Measurements from ENCODE around the gene IL17RD. TPM values are rescaled to one million over a fixed set of nuclear protein-coding genes. Genes with fewer than 3 reads are reported as not detected.

Gene IL17RD
- total RNA-seq, 1 donor from 2014 or later: 30.4 TPM

DNA sequence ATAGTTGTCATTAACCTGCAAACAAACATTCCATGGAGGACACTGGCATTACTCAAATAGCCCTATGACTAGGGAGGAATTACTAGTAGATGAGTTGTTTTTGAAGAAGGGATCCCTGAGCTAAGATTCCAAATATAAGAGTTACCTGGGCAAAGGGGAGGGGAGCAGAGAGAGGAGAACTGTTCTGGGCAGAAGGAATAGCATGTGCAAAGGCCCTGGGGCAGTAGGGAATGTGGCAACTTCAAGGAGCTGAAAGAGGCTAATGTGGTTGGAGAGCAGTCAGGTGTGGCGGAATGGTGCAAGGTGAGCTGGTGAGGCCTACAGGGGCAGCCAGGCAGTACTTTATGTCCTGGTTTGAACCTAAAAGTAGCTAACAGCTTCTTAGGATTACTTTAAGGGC lies 5.8 kb upstream of the IL17RD start:
- TF ChIP-seq, protein P1, sequence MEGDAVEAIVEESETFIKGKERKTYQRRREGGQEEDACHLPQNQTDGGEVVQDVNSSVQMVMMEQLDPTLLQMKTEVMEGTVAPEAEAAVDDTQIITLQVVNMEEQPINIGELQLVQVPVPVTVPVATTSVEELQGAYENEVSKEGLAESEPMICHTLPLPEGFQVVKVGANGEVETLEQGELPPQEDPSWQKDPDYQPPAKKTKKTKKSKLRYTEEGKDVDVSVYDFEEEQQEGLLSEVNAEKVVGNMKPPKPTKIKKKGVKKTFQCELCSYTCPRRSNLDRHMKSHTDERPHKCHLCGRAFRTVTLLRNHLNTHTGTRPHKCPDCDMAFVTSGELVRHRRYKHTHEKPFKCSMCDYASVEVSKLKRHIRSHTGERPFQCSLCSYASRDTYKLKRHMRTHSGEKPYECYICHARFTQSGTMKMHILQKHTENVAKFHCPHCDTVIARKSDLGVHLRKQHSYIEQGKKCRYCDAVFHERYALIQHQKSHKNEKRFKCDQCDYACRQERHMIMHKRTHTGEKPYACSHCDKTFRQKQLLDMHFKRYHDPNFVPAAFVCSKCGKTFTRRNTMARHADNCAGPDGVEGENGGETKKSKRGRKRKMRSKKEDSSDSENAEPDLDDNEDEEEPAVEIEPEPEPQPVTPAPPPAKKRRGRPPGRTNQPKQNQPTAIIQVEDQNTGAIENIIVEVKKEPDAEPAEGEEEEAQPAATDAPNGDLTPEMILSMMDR (IDR thresholded peaks at IDR 0.05; ENCODE audit: unreplicated experiment): no peak
- Mint-ChIP-seq H3K4me1 (ENCODE audit: low read depth) (peaks cover 4% of the 10 kb centered on the region), H3K27ac (no peak overlapping the region), H3K4me3 (ENCODE audit: low read depth) (no peak overlapping the region), H3K36me3 (ENCODE audit: insufficient read depth) (no peaks in the 10 kb centered on the region), H3K27me3 (peaks cover 27% of the 10 kb centered on the region), H3K9me3 (ENCODE audit: low read depth) (no peaks in the 10 kb centered on the region)
- DNase-seq (ENCODE audit: low spot score, unreplicated experiment): no peak

DNA sequence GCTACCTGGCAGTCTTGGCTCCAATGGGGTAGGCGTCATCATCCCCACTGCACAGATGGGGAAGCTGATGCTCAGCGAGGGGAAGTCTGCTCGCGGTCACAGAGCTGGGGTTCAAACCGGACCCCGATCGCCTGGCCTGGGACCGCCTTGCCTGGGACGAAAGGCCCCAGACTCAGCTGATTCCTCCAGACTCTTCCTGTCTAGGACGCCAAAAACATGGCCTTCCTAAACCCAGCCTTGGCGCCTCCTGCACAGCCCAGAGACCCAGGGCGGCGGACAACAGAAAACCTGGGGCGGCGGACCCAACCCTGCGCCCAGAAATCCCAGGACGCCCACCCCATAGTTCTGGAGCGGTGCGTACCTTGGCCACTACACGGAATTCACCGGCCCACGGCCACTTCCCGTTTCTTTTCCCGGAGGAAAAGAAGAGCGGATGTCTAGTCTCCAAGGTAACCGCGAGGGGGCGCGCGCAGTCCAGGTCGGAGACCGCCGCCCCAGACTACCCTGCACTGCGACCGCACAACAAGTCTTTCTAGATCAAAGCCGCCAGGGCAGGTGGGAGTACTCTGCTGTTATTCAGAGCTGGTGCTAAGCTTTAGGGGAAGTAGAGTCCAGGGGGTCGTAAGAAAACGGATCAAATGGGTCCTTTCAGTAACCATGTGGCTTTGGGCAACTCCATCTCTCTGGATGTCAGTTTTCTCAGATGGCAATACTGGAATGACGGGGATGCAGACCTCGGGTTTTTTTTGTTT lies 4.9 kb upstream of the IL17RD start:
- peak; percentile 79 for DNase-seq (ENCODE audit: low spot score, unreplicated experiment)
- Mint-ChIP-seq H3K9me3 (ENCODE audit: low read depth) (no peaks in the 10 kb centered on the region), H3K27ac (peak overlapping the region; percentile 39), H3K27me3 (peaks cover 27% of the 10 kb centered on the region), H3K36me3 (ENCODE audit: insufficient read depth) (no peaks in the 10 kb centered on the region), H3K4me3 (ENCODE audit: low read depth) (peak overlapping the region; percentile 70), H3K4me1 (ENCODE audit: low read depth) (peaks cover 4% of the 10 kb centered on the region)
- TF ChIP-seq, protein P1 (IDR thresholded peaks at IDR 0.05; ENCODE audit: unreplicated experiment): peak; percentile 96

DNA sequence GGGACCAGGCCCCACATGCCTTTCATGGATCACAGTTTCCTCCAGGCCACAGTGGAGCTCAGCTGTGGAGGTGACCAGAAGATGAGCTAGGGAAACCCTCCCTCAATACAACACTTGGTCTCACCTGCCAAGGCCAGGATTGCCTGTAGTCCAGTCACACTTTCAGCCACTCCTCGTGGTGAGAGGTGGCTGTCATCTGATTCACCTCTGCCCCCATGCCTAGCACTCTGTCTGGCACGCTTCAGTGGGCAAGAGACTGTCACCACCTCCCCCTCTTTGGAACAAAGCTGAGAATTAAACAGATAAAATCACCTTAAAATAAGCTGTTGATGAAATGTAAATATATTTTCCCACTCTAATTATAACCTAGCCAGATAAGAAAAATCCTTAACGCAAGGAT lies 4.0 kb upstream of the IL17RD start:
- no peak for DNase-seq (ENCODE audit: low spot score, unreplicated experiment)
- Mint-ChIP-seq H3K9me3 (ENCODE audit: low read depth) (no peaks in the 10 kb centered on the region), H3K36me3 (ENCODE audit: insufficient read depth) (no peaks in the 10 kb centered on the region), H3K4me1 (ENCODE audit: low read depth) (peaks cover 7% of the 10 kb centered on the region), H3K27me3 (peaks cover 27% of the 10 kb centered on the region), H3K27ac (no peak overlapping the region), H3K4me3 (ENCODE audit: low read depth) (no peak overlapping the region)
- TF ChIP-seq, protein P1 (IDR thresholded peaks at IDR 0.05; ENCODE audit: unreplicated experiment): no peak

DNA sequence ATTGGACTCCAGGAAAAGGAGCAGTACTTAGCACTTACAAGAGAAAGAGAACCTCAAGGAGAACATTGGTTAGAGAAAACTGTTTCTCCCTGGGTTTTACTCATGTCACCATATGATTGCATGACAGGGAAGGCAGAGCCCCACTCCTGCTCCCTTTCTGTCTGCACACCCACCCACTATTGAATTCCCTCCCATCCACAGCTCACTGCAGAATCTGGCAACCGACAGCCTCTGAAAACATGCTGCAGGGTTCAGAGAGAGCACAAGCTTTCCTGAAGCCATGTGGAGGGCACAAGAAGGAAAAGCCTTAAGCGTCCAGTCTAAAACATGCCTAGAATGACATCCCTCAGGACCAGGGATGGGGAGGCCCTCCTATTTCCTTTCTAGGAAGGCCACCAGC lies 3.0 kb upstream of the IL17RD start:
- Mint-ChIP-seq H3K9me3 (ENCODE audit: low read depth) (no peaks in the 10 kb centered on the region), H3K36me3 (ENCODE audit: insufficient read depth) (no peaks in the 10 kb centered on the region), H3K27ac (no peak overlapping the region), H3K4me3 (ENCODE audit: low read depth) (no peak overlapping the region), H3K4me1 (ENCODE audit: low read depth) (peaks cover 8% of the 10 kb centered on the region), H3K27me3 (peaks cover 28% of the 10 kb centered on the region)
- TF ChIP-seq, protein P1 (IDR thresholded peaks at IDR 0.05; ENCODE audit: unreplicated experiment): no peak
- no peak for DNase-seq (ENCODE audit: low spot score, unreplicated experiment)

DNA sequence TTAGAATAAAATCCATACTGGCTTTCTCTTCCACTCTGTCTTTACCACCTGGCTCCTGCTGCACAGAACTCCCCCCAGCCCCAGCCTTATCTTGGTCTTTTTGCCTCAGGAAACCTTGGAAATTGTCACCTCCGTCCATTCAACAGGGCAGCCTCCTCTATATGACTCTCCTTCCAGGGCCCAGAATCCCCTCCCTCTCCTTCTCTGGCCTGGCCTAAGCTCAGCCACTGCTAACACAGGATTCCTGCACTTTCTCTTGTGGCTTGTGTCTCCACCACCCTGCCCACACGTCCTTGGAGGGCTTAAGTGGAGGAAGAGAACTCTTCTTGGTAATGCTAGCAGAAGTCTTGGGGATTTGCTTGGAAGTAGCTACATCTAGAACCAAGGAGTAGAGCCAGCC lies 1.5 kb upstream of the IL17RD start:
- Mint-ChIP-seq H3K36me3 (ENCODE audit: insufficient read depth) (no peaks in the 10 kb centered on the region), H3K4me1 (ENCODE audit: low read depth) (peaks cover 17% of the 10 kb centered on the region), H3K27me3 (peaks cover 37% of the 10 kb centered on the region), H3K27ac (no peak overlapping the region), H3K4me3 (ENCODE audit: low read depth) (no peak overlapping the region), H3K9me3 (ENCODE audit: low read depth) (no peaks in the 10 kb centered on the region)
- TF ChIP-seq, protein P1 (IDR thresholded peaks at IDR 0.05; ENCODE audit: unreplicated experiment): no peak
- no peak for DNase-seq (ENCODE audit: low spot score, unreplicated experiment)
